GM19099 (cell line): ENCODE results near the gene MEIS1.

Experiments used
- POLR2A ChIP-seq: IDR thresholded peaks from 3 replicates; pipeline ENCODE4 v1.6.1; 2011; ENCODE audit warnings: low read depth; ENCODE audit not compliant: insufficient read length; ENCODE audit errors: extremely low read depth

Gene MEIS1

GRCh38 chr2:66568650-66569300 is 133.8 kb downstream of the MEIS1 start:
- TF ChIP-seq POLR2A = no peak

DNA sequence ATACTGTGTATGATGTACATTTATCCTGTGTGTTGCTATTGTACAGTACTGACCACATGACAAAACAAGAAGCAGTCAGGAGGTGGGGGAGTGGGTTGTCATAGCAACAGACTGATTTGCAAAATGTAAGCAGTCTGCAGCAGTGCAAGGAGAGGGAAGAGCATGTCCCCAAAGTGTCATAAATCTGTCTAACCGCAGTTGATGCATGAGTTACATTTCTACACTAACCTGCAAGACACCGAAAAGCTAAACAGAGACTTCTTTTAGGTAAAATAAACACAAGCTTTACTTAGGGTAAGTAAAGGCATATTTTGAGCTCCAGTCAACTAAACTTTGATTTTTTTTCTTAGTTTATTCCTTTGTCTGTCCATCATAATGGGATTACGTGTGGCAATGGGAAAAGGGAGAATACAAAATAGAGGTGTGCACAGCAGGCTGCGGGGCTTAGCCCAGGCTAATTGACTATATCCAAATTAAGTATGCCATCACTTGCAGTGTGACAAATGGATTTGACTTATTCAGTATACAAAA is 134.5 kb downstream of the MEIS1 start:
- no peak for TF ChIP-seq POLR2A

GRCh38 chr2:66569974-66570373 is 135.0 kb downstream of the MEIS1 start:
- no peak for TF ChIP-seq POLR2A

GRCh38 chr2:66570471-66570870 is 135.5 kb downstream of the MEIS1 start:
- no peak for TF ChIP-seq POLR2A

- TF ChIP-seq POLR2A = no peak
These were observed 137.0 kb downstream of the MEIS1 start for GRCh38 chr2:66571918-66572317.

GRCh38 chr2:66572391-66572790 is 137.5 kb downstream of the MEIS1 start:
- TF ChIP-seq POLR2A = no peak

GRCh38 chr2:66573416-66573815 is 138.5 kb downstream of the MEIS1 start:
- TF ChIP-seq POLR2A = no peak

GRCh38 chr2:66573821-66574233 is 138.9 kb downstream of the MEIS1 start:
- no peak for TF ChIP-seq POLR2A

GRCh38 chr2:66574701-66575624 is 140.0 kb downstream of the MEIS1 start:
- TF ChIP-seq POLR2A = no peak

GRCh38 chr2:66575625-66576310 is 140.8 kb downstream of the MEIS1 start:
- no peak for TF ChIP-seq POLR2A

DNA sequence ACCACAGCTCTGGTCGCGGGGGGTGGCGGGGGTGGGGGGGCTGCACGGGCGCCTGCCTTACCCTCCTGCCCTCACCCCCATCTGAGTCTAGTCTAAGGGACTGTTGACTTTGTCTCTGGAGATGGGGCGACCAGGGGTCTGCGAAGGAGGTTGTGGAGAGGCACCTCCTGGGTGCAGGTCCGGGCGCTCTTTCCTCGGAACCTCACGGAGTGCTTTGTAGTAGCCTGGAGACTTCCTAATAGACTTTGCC is 141.3 kb downstream of the MEIS1 start:
- TF ChIP-seq POLR2A = no peak

- no peak for TF ChIP-seq POLR2A
These were observed 141.8 kb downstream of the MEIS1 start for GRCh38 chr2:66576561-66577320.

GRCh38 chr2:66577321-66578053 is 142.6 kb downstream of the MEIS1 start:
- TF ChIP-seq POLR2A = no peak

DNA sequence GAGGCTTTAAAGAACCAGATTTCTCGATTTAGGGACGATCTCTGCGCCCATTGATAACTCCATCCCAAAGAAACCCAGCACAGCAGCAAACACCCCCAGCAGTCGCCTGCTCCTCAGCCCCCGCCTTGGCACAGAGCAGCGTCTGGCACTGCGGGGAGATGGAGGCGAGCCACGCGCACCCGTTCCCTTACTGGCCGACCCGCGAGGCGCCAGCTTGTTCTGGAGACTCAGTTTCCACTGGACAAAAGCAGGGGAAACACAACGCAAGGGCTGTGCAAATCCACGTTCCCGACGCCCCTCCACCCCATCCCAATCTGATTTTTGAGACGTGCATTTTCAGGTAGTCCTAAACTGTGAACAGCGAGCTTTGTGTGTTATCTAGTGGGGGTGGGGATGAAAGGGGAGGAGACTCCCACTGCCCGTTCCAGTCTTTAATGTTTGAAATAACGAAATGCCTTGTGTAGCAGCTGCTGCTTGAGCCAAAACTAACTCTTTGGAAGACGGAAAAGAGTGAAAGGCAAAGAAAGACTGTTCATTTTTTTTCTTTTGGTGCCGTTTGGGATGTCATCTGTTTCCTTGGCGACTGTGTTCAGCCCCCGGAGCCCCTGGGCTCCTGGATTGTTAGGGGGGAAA is 143.2 kb downstream of the MEIS1 start:
- no peak for TF ChIP-seq POLR2A
